SK-N-MC (cell line): ENCODE data around the gene SLC6A3.

Experiments used
- DNase-seq: peaks from one replicate; pipeline ENCODE4 v3.0.0-alpha.2; 2011; ENCODE audit warnings: low read depth, low spot score
- H3K27ac ChIP-seq: fragments of 200-600 bp; sonication (generic); 2 replicates; pipeline ENCODE4 v1.5.1; 2016; ENCODE audit warnings: mixed run types
- H3K36me3 ChIP-seq: fragments of 200-600 bp; sonication (generic); 2 replicates; pipeline ENCODE4 v1.6.1; 2017; ENCODE audit warnings: antibody characterized with exemption, low read length, mixed read lengths; ENCODE audit not compliant: insufficient read depth
- H3K4me3 ChIP-seq: fragments of 200-600 bp; sonication (generic); 2 replicates; pipeline ENCODE4 v1.5.1; 2016
- H3K9ac ChIP-seq: fragments of 200-600 bp; sonication (generic); 2 replicates; pipeline ENCODE4 v1.8.0; 2017; ENCODE audit warnings: mixed run types, mixed read lengths; ENCODE audit not compliant: insufficient read length
- H3K9me3 ChIP-seq: fragments of 200-600 bp; sonication (generic); 2 replicates; pipeline ENCODE4 v1.6.1; 2017; ENCODE audit warnings: low read depth, mild to moderate bottlenecking, antibody characterized with exemption, low read length, moderate library complexity, mixed read lengths
- EZH2 ChIP-seq: fragments of 200-600 bp; sonication (generic); IDR thresholded peaks from one replicate; pipeline ENCODE4 v1.6.1; 2017; ENCODE audit warnings: antibody characterized with exemption
- FOXP2 ChIP-seq: optimal IDR thresholded peaks from 2 replicates; pipeline ENCODE3; 2011; ENCODE audit warnings: mild to moderate bottlenecking, moderate library complexity; ENCODE audit not compliant: insufficient read depth; ENCODE audit errors: extremely low read length, control extremely low read depth
- POLR2AphosphoS5 ChIP-seq: IDR thresholded peaks from 2 replicates; pipeline ENCODE4 v1.6.1; 2012; ENCODE audit warnings: mild to moderate bottlenecking, low read depth, low read length, borderline replicate concordance

SLC6A3 gene

GRCh38 chr5:1418238-1418920 lies 26.9 kb downstream of the SLC6A3 start:
- Histone ChIP-seq H3K9me3 (no peaks in the 10 kb centered on the region), H3K9ac (no peak overlapping the region), H3K36me3 (no peaks in the 10 kb centered on the region), H3K4me3 (no peak overlapping the region), H3K27ac (no peak overlapping the region)
- DNase-seq = no peak
- TF ChIP-seq EZH2 (no peak), POLR2AphosphoS5 (no peak), FOXP2 (no peak)

- no peak overlapping the region for H3K4me3 ChIP-seq
- H3K9me3 ChIP-seq = no peaks in the 10 kb centered on the region
- DNase-seq = no peak
- H3K27ac ChIP-seq = no peak overlapping the region
- no peak overlapping the region for H3K9ac ChIP-seq
- no peaks in the 10 kb centered on the region for H3K36me3 ChIP-seq
- TF ChIP-seq EZH2 (no peak), FOXP2 (no peak), POLR2AphosphoS5 (no peak)
Observed at GRCh38 chr5:1417586-1418225, 27.5 kb downstream of the SLC6A3 start.

DNA sequence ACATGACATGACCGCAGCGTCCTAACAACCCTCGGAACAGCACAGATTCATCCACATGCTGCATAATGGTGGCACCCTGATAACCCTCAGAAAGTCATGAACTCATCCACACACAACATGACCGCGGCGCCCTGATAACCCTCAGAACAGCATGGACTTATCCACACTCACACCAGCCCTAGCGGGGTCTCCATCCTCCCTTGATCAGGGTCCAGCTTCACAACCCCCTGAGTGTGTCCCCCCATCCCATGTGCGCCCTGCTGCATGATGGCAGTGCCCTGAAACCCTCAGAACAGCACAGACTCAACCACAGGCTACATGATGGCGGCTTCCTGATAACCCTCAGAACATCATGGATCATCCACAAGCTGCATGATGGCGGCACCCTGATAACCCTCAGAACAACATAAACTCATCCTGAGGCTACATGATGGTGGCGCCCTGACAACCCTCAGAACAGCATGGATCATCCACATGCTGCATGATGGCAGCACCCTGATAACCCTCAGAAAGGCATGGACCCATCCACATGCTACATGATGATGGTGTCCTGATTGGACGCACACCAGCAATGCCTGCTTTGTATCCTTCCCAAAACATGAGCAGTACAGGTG lies 28.3 kb downstream of the SLC6A3 start:
- Histone ChIP-seq H3K27ac (no peak overlapping the region), H3K36me3 (no peaks in the 10 kb centered on the region), H3K4me3 (no peak overlapping the region), H3K9me3 (no peaks in the 10 kb centered on the region), H3K9ac (no peak overlapping the region)
- no peak for TF ChIP-seq POLR2AphosphoS5
- no peak for TF ChIP-seq FOXP2
- TF ChIP-seq EZH2 = no peak
- no peak for DNase-seq

GRCh38 chr5:1415626-1416360 lies 29.4 kb downstream of the SLC6A3 start:
- no peak for DNase-seq
- Histone ChIP-seq H3K36me3 (no peaks in the 10 kb centered on the region), H3K4me3 (no peak overlapping the region), H3K9me3 (no peaks in the 10 kb centered on the region), H3K9ac (no peak overlapping the region), H3K27ac (no peak overlapping the region)
- no peak for TF ChIP-seq POLR2AphosphoS5
- TF ChIP-seq EZH2 = no peak
- no peak for TF ChIP-seq FOXP2

- no peak for DNase-seq
- Histone ChIP-seq H3K4me3 (no peak overlapping the region), H3K9ac (no peak overlapping the region), H3K36me3 (no peaks in the 10 kb centered on the region), H3K9me3 (no peaks in the 10 kb centered on the region), H3K27ac (no peak overlapping the region)
- TF ChIP-seq FOXP2 (no peak), EZH2 (no peak), POLR2AphosphoS5 (no peak)
Observed at GRCh38 chr5:1415059-1415425, 30.2 kb downstream of the SLC6A3 start.

- TF ChIP-seq FOXP2 (no peak), EZH2 (no peak), POLR2AphosphoS5 (no peak)
Observed at GRCh38 chr5:1414311-1415058, 30.8 kb downstream of the SLC6A3 start.

GRCh38 chr5:1413611-1414241 lies 31.5 kb downstream of the SLC6A3 start:
- Histone ChIP-seq H3K4me3 (no peak overlapping the region), H3K36me3 (no peaks in the 10 kb centered on the region), H3K9me3 (no peaks in the 10 kb centered on the region), H3K9ac (no peak overlapping the region), H3K27ac (no peak overlapping the region)
- DNase-seq = no peak
- TF ChIP-seq EZH2 (no peak), POLR2AphosphoS5 (no peak), FOXP2 (no peak)

More at GRCh38 chr5:1414311-1415058, 30.8 kb downstream of the SLC6A3 start:
- no peak for DNase-seq
- Histone ChIP-seq H3K36me3 (no peaks in the 10 kb centered on the region), H3K27ac (no peak overlapping the region), H3K9ac (no peak overlapping the region), H3K4me3 (no peak overlapping the region), H3K9me3 (no peaks in the 10 kb centered on the region)
